ENCODE data around the gene CSNK1D.

CSNK1D gene

DNA sequence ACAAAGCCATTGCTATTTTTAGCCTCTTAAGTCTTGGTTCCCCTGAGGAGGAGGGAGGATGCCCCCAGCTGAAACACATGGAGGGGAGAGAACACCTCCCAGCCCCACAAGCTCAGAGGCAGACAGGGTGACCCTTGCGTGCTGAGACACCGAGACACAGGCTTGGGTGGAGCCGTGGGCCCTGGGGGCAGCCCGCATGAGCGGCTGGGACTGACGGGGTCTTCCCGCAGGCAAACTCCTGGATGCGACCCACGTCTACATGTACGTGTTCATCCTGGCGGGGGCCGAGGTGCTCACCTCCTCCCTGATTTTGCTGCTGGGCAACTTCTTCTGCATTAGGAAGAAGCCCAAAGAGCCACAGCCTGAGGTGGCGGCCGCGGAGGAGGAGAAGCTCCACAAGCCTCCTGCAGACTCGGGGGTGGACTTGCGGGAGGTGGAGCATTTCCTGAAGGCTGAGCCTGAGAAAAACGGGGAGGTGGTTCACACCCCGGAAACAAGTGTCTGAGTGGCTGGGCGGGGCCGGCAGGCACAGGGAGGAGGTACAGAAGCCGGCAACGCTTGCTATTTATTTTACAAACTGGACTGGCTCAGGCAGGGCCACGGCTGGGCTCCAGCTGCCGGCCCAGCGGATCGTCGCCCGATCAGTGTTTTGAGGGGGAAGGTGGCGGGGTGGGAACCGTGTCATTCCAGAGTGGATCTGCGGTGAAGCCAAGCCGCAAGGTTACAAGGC is 34.9 kb downstream of the CSNK1D start:
- peak; percentile 51 for DNase-seq

DNA sequence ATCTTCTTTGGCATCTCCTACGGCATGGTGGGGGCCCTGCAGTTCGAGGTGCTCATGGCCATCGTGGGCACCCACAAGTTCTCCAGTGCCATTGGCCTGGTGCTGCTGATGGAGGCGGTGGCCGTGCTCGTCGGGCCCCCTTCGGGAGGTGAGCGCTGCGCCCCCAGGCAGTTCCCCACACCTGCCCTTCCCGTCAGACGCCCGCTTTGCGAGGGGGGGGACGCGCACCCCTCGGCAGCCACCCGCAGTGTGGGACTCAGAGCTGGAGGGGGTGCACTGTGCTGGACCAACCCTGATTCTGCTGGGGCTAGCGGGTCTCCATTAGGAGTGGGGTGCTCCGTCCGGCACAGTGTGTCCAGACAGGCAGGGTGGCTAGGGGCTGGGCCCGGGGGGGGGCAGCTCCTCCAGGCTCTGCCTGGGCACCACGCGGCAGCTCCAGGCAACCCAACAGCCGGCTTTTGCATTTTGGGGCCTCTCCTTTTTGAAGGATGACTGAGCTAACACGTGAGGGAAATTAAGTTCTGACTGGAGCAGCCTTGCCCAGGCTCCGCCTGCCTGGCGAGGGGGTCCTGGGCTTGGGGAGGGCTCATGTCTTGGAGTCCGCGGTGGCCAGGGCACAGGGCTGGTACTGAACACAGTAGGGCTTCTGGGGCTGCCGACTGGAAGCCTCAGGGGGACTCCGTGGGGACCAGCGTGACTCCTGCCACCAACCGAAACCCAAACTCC is 35.6 kb downstream of the CSNK1D start:
- DNase-seq = no peak

DNA sequence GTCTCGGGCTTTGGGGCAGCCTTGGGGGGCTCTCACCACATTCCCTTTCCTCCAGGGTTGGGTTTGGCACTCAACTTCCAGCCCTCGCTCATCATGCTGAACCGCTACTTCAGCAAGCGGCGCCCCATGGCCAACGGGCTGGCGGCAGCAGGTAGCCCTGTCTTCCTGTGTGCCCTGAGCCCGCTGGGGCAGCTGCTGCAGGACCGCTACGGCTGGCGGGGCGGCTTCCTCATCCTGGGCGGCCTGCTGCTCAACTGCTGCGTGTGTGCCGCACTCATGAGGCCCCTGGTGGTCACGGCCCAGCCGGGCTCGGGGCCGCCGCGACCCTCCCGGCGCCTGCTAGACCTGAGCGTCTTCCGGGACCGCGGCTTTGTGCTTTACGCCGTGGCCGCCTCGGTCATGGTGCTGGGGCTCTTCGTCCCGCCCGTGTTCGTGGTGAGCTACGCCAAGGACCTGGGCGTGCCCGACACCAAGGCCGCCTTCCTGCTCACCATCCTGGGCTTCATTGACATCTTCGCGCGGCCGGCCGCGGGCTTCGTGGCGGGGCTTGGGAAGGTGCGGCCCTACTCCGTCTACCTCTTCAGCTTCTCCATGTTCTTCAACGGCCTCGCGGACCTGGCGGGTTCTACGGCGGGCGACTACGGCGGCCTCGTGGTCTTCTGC is 36.3 kb downstream of the CSNK1D start:
- DNase-seq = no peak

DNA sequence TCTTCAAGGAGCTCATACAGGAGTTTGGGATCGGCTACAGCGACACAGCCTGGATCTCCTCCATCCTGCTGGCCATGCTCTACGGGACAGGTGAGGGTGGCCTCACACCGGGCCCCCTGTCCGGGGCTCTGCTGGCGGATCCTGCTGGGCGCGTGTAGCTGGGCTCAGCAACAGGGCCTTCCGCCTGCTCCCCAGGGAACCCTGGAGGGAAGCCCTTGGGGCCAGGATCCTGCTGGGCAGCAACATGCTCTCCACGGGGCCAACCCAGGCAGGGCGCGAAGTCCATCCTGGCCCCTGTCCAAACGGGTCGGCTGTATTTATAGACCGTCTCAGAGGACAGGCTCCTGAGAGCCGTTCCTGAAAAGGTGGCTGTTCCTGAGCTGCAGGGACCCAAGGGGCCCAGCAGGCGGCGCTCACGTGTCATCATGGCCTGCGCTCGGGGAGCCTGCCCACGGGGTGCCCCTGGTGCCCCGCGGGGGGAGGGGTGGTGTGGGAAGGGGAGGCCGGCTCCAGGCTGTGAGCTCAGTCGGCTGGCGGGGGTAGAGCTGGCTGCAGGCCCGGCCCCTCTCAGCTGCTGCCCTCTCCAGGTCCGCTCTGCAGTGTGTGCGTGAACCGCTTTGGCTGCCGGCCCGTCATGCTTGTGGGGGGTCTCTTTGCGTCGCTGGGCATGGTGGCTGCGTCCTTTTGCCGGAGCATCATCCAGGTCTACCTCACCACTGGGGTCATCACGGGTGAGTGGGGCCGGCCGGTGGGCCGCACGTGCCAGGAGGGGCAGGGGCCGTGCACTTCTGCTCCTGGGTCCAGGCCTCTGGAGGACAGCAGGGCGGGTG is 37.1 kb downstream of the CSNK1D start:
- no peak for DNase-seq

DNA sequence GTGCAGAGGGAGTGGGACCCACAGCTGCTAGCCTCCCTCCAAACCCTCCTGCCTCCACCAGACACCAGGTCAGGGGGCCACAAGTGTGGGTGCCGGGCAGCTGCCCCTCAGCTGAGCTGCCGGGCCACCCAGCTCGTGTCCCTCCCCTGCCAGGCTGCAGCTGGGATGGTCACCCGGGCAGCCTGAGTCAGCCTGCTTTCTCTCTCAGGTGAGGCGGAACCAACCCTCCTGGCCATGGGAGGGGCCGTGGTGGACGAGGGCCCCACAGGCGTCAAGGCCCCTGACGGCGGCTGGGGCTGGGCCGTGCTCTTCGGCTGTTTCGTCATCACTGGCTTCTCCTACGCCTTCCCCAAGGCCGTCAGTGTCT is 37.7 kb downstream of the CSNK1D start:
- DNase-seq = no peak

DNA sequence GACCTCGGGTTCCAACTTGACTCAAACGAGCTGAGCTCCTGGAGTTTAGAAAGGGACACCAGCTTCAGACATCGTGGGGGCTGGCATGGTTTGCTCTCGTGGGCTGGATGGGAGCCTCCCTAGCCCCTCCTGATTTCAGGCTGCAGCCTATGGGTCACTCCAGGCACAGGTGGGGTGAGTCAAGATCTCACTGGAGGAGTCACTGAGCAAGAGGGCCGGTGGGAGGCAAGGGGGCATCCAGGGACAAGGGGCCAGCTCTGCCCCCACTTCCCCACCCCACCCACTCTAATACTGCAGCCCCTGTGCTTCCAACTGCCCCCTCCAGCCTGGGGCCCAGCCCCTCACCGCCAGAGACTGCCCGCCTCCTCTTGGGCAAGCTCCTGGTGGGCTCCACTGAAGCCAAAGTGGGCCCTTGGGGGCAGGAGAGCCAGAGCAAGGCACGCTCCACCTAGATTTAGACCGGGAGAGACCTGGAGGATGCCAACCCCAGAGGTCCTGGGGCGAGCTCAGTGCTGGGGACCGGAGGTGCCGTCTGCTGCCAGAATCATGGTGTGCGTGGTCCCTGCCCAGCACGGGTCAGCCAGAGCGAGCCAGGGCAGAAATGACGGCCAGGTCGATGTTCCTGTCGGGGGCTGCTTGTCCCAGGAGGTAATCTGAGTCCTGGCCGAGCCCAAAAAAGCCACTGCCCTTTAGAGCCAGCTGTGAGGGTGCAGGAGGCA is 38.3 kb downstream of the CSNK1D start:
- DNase-seq = no peak

DNA sequence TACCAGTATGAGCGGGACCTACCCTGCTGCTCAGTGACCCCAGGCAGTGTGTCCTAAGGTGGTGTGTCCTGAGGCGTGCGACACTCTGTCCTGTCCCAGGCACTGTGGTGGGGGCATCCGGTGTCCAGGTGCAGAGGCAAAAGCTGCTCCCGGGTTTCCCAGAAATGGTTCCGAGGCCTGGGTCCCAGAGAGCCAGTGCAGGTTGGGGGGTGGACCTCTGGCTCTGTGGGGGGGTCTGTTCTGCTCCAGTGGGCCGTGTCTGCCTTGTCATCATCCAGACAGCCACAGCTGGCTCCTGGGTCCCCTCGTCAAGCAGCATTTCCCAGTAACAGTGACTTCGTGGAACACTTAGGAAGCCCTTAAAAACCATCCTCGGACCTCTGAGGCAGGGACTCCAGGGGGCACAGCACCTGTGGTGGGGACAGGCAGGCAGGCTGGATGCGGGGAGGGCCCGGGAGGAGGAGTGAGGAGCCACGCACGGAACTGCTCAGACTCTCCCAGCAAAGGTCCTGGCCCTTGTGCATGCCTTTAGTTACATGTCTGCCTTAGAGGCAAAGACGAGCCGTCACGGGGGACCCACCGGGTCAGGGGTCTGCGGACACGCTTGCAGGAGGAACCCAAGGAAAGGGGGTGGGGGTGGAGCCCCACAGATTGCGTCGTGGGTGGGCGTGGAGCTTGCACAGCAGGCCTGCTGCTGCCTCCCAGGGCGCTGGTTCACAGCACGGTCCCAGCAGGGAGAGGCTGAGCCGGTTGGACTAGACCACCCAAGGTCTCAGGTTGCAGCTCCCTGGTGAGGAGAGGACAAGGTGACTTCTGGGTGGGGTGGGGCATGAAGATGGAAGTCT is 39.1 kb downstream of the CSNK1D start:
- no peak for DNase-seq

DNA sequence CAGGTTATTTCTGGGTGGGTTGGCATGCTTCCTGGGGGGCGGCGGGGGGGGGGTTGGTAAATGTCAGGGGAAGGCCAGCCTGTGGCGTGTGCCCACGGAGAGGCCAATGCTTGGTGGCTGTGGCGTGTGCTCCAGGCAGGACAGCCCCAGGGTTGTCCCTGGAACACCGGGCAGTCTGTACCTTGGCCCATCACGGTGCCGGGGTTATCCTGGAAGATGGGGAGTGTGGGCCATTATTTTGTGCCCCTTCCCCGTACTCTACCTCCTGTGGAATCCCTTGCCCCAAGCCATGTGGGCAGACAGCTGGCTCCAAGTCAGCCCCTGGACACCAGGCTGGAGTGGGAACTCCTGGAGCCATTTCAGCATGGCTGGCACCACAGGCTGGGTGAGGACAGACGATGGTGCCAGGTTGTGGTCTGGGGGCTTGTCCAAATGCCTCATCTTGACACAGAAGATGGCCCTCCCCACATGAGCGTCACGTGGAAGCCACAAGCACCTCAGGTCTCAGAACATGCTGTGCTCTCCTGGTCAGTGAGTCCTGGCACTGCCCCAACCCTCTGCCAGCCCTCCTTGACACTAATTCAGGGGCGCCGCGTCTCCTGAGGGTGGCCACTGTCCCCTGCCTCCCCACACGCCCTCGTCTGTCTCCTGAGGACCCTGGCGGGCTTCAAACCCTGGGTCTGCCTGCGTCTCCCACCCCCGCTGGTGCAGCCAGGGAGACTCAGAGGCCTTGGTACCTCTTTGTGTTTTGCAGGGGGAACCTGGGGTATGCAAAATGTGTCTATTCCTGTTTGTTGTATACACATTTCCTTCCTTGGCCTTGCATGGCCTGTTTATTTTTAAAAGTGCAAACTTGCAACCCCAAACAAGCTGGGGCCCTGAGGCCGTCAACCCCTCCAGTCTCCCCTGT is 40.4 kb downstream of the CSNK1D start:
- DNase-seq = no peak

DNA sequence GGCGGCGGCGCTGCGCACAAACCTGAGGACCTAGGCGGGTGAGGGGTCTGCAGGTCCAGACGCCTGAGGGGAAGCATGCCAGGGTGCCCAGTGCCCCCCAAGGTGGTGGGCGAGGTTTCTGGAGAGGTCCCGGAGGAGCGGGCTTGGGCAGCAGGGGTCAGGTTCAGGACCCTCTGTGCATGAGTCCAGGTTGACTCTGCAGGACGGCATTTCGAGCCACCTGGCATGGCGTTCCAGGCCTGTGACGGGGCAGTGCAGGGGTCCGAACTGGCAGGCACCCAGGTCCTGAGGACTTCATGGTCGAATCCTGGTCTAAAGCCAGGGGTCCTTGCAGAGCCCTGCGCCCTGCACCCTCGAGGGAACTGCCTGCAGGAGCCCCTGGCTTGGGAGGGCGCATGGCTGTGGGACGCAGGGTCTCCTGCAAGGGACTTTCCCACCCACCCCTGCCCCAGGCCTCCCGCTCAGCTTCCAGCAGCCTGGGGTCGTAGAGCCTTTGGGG is 41.1 kb downstream of the CSNK1D start:
- DNase-seq = no peak

DNA sequence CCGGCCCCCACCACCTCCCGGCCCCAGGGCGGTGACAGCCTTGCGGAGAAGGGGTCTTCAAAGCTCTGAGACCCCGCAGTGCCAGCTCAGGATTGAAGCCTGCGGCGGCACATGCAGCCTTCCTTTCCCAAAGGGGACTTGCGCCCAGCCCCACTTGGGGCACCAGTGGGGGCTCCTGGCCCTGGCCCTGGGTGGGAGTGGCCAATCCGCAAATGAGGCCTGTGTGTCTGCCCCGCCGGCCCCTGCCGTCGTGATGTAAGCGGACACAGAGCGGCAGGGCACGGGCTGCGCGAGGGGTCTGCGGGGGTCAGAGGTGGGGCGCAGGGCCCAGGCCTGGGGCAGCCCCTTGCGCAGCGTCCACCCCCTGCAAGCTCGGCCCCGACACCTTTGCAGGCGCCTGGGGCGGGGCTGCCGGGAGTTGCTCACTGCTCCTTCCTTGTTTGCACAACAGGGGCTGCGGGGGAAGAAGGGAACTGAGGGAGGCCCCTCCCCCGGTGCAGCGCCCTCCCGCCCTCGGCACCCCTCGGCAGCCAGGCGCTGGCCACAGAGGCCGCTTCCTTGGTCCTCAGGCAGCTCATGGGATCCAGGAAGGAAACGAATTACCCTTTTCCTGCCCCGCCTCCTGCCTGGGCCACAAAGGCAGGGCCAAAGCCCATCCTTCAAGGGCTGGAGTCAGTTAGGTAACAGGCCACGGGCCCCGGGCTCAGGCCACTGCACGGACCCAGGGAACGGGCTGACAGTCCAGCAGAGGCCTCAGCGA is 41.8 kb downstream of the CSNK1D start:
- no peak for DNase-seq

DNA sequence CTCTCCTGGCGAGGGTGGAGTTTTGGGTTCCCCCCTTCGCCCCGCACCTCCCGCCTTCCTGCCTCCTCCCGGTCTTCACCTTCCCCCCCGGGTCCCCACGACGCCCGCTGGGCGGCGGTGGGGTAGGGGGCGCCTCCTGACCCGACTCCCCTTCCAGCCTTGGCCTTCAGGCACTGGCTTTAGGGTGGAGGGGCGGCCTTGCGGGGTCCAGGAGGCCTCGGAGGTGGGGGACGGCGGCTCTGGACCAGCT is 42.3 kb downstream of the CSNK1D start:
- DNase-seq = no peak

DNA sequence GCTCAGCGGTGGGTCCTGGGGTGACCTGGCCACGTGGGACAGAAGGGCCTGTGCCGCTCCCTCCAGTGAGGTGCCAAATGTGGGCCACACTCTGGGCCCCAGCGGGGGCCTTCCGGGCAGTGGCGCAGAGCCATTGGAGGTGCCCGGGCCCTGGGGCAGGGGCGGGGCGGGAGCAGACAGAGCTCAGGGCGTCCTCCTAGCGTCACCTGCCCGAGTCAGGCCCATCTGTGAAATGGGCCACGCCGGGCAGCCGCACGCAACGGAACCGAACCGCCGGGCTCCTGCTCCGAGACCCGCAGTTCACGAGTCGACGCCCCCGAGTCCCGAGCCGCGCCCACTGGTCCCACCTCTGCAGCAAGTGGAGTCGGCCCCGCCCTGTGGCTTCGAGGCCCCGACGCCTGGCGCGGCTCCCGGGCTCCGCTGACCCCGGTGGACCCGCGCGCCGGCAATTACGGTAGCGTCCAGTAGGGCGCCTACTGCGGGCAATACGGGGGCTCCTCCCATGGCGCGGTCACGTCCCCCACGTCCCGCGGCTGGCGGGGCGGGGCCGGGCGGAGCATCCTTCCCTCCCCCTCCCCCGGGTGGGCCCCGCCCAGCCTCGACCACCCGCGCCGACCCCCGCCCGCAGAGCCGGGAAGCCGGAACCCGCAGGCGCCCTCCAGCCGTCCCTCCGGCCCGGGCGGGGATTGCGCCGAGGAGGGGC is 42.7 kb downstream of the CSNK1D start:
- DNase-seq = no peak

DNA sequence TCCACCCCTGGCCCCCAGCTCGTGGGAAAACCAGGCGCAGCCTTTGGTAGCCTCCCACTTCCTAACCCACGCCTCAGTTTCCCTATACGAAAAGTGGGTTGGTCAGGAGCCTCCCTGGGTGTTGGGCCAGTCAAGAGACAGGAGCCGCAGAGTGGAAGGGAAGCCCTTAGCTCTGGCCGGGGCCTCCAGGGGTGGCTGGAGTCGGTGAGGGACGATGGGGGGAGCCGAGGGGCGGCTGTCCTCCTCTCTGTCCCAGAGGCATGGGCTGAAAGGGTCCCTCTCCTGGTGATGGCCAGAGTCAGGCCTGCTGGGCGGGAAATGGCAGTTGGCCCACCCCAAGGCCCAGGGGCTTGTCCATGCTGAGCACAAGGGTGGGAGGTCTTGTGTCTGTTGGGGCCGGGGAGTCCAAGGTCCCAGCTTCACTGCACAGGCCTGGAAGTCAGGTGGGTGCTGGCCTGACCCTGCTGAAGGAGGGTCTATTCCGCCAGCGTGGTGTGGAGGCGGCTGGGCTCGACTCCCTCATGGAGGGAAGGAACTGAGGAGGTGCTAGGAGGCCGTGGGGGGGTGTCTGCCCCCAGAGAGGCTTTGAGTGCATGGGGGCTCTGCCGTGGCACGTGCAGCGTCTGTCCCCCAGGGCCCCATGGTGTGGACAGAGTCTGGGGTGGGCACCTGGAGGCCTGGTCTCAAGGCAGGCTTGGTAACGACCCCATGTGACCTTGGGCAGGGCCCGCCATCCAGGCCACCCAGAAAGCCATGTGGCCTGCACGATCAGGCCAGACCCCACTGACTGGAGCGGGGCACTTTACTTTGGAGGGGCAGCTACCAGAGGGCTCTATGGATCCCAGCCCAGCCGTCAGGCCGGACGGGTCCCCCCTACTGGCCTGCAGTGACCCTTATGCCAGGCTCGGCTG is 43.5 kb downstream of the CSNK1D start:
- no peak for DNase-seq

DNA sequence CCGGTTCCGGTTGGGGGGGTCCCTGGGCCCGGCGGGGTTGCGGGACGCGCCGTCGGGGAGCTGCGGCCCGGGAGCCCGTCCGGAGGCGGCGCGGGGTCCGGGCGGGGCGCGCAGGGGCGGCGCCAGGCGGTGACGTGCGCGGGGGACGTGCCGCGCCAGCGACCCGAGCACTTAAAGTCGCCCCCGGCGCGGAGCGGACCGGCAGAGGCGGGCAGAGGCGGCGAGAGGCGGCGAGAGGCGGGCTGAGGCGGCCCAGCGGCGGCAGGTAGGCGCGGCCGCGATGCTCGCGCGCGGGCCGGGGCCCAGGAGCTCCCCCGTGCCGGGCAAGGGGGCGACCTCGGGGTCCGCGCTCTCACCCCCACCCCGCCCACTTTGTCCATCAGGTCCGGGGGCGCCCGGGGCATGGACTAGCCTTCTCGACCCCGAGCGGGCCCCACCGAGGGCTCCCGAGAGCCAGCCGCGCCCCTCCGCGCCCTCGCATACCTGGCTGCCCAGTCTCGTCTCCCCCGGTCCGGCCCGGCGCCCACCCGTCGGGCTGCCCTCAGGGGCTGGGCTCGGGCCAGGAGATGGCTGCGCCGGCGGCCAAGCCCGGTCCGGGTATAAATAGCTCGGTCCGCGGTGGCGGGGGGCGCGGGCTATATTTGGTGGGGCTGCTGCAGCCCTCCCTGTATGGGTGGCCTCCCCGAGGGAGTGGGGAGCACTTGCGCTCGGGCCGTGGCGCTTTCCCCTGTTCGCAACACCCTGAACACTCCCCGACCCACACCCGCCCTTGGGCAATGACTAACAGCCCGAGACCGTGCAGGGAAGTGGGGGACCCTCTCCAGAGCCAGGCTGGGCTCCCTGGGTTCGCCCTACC is 44.4 kb downstream of the CSNK1D start, which contains the start of gene SLC16A3:
SLC16A3 (plus strand) TSS at position 201 of the 856 bp plus-strand sequence. CDS start 6,967 bp downstream, outside the sequence.
- no peak for DNase-seq

DNA sequence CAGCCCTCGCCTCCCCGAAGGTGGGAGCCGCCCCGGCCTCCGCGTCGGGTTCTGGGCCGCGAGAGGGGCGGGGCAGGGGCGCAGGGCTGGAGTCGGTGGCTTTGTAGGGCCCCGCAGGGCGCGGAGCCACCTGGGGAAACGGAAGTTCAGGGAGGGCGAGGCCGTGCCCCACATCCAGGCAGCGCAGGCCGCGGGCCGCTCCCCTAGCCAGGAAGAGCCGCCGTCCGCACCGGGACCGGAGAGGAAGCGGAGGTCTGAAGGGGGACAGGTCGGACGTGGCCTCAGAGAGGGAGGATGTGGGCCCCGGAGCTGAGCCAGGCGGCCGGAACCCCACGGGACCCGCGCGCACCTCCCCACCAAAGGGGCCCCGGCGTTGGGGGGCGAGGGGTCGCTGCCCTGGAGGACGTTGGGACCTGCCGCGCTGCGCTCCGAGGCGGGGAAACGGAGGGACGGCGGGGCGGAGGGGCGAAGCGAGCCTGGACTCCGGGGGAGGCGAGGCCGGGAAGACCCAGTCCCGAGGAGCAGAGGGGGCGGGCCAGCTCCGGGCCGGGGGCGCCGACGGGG is 45.1 kb downstream of the CSNK1D start:
- no peak for DNase-seq

DNA sequence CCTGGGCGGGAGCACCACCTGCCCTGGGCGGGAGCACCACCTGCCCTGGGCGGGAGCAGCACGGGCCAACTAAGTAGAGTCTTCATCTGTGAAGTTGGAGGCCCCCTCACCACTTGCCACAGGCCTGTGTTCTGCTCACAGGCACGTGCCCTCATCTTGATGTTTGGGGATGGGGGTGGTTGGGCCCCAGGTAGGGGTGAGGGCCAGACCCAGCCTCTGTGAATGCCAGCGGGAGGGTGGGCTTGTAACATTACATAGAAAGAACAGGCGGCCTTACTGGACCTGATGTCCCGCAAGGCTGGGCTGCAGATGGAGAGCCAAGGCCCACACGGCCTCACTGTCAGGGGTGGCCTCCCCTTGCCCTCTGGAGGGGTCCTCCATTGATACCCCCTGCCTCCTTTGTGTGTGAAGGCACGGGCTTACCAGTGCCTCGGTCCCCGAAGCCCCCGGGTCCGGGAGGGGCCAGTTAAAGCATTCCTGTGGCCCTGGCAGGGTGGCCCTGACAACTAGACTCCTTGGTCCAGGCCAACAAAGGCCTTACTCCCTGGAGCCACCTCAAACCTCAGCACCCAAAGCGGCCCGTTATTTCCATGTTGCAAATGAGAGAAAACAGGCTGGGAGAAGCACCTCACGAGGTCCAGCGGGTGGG is 45.7 kb downstream of the CSNK1D start:
- DNase-seq = no peak
